Keratinocyte (primary cell): Measurements from ENCODE around the gene RAB11FIP4. TPM values are rescaled to one million over a fixed set of nuclear protein-coding genes. Genes with fewer than 3 reads are reported as not detected.

Experiments used
- DNase-seq: peaks from one replicate; pipeline ENCODE4 v3.0.0-alpha.2; 2011; ENCODE audit warnings: low read depth, missing footprints, low spot score
- FAIRE-seq: peaks from 2 replicates; lab custom pipeline; 2011; peaks lifted over from hg19 to GRCh38; lab: Jason Lieb, UNC
- H2AFZ ChIP-seq: 2 replicates; pipeline ENCODE4 v1.6.0; 2012; ENCODE audit warnings: low read length, control low read depth, inconsistent platforms; ENCODE audit not compliant: control insufficient read depth
- H3K27ac ChIP-seq: 2 replicates; pipeline ENCODE4 v1.5.1; 2011; ENCODE audit warnings: low read length; ENCODE audit not compliant: control insufficient read depth, insufficient read depth
- H3K27me3 ChIP-seq: 3 replicates; pipeline ENCODE4 v1.6.0; 2011; ENCODE audit warnings: low read length; ENCODE audit not compliant: control insufficient read depth, insufficient read depth; ENCODE audit errors: extremely low read depth
- H3K36me3 ChIP-seq, 2 experiments: 2 replicates in 1 of 2; 3 replicates in 1 of 2; pipeline ENCODE4 v1.5.1; 2011; ENCODE audit warnings: low read length in 2 of 2, mild to moderate bottlenecking in 1 of 2; ENCODE audit not compliant: control insufficient read depth in 2 of 2, insufficient read depth in 2 of 2; ENCODE audit errors: extremely low read depth in 1 of 2
- H3K4me1 ChIP-seq: 3 replicates; pipeline ENCODE4 v1.5.1; 2011; ENCODE audit warnings: low read length; ENCODE audit not compliant: control insufficient read depth, insufficient read depth; ENCODE audit errors: extremely low read depth
- H3K4me2 ChIP-seq: 3 replicates; pipeline ENCODE4 v1.6.0; 2011; ENCODE audit warnings: low read depth, low read length; ENCODE audit not compliant: control insufficient read depth, insufficient read depth; ENCODE audit errors: extremely low read depth
- H3K4me3 ChIP-seq, 3 experiments: fragments of 200-600 bp in 1 of 3; sonication (generic) in 1 of 3; 2 replicates in 2 of 3; 3 replicates in 1 of 3; pipeline ENCODE4 v1.5.1; 2011 to 2016; ENCODE audit warnings: low read length in 3 of 3, mild to moderate bottlenecking in 3 of 3, control low read depth in 2 of 3, inconsistent platforms in 1 of 3, low read depth in 1 of 3, mixed read lengths in 1 of 3, mixed run types in 1 of 3, moderate library complexity in 1 of 3; ENCODE audit not compliant: control insufficient read depth in 2 of 3, insufficient read depth in 2 of 3; ENCODE audit errors: extremely low read depth in 1 of 3
- H3K79me2 ChIP-seq: 2 replicates; pipeline ENCODE4 v1.6.0; 2012; ENCODE audit warnings: low read length; ENCODE audit not compliant: control insufficient read depth, insufficient read depth
- H3K9ac ChIP-seq: 3 replicates; pipeline ENCODE4 v1.6.0; 2011; ENCODE audit warnings: low read length; ENCODE audit not compliant: control insufficient read depth, insufficient read depth; ENCODE audit errors: extremely low read depth
- H3K9me1 ChIP-seq: 3 replicates; pipeline ENCODE4 v1.6.0; 2011; ENCODE audit warnings: low read length; ENCODE audit not compliant: control insufficient read depth, insufficient read depth; ENCODE audit errors: extremely low read depth
- H3K9me3 ChIP-seq: 2 replicates; pipeline ENCODE4 v1.5.1; 2012; ENCODE audit warnings: low read depth, low read length; ENCODE audit not compliant: control insufficient read depth
- H4K20me1 ChIP-seq: 3 replicates; pipeline ENCODE4 v1.6.0; 2011; ENCODE audit warnings: low read length; ENCODE audit not compliant: control insufficient read depth, insufficient read depth; ENCODE audit errors: extremely low read depth
- CTCF ChIP-seq, 3 experiments: IDR thresholded peaks in 1 of 3; conservative IDR thresholded peaks in 1 of 3; optimal IDR thresholded peaks in 1 of 3; 2 replicates in 2 of 3; 3 replicates in 1 of 3; pipeline versions ENCODE3 to v1.5.1; 2011; ENCODE audit warnings: low read length in 3 of 3, mild to moderate bottlenecking in 3 of 3, moderate library complexity in 2 of 3, control low read depth in 1 of 3, inconsistent platforms in 1 of 3; ENCODE audit not compliant: insufficient read depth in 2 of 3; ENCODE audit errors: extremely low read depth in 1 of 3
- EZH2 ChIP-seq: IDR thresholded peaks from one replicate; pipeline ENCODE4 v1.6.1; 2012; ENCODE audit warnings: inconsistent platforms, mild to moderate bottlenecking, low read length, moderate library complexity
- dilution Hi-C: fragments of 300-500 bp; cut with MboI; formaldehyde crosslinking; loops from one replicate; pipeline ENCODE4 v1.7.0; 2020; ENCODE audit warnings: low sequenced_read_pairs; ENCODE audit not compliant: extremely low pct_ligation_motif_present
- polyA plus RNA-seq, 5 experiments: library from polyadenylated mRNA; depleted of rRNA in 3 of 5; stranded (reverse) in 3 of 5; stranded (forward) in 1 of 5; unstranded in 1 of 5; fragments of >200 nt; gene quantifications; 1 replicate in 1 of 5; 2 replicates in 3 of 5; 3 replicates in 1 of 5; pipeline versions ENCODE4 v1.2.1 to v1.2.3, GENCODE V29; 2011 to 2012; ENCODE audit warnings: missing spikeins in 2 of 5, low read depth in 1 of 5, low replicate concordance in 1 of 5

RAB11FIP4 gene
- polyA plus RNA-seq, 1 donor (not counting 4 experiments of a cell fraction or from before 2014, with no cell fraction given), result 9.1 TPM

GRCh38 chr17:31549121-31549524, 157.6 kb downstream of the RAB11FIP4 start:
- Histone ChIP-seq H3K9me3 (no peaks in the 10 kb centered on the region), H3K27ac (peak overlapping the region; percentile 42), H3K4me2 (peak overlapping the region; percentile 97), H3K4me1 (peaks cover 9% of the 10 kb centered on the region), H3K4me3 (peak overlapping the region; percentile 84 to 93 (median 92)), H2AFZ (peak overlapping the region; percentile 92), H4K20me1 (no peaks in the 10 kb centered on the region), H3K79me2 (no peaks in the 10 kb centered on the region), H3K9me1 (no peaks in the 10 kb centered on the region), H3K27me3 (no peaks in the 10 kb centered on the region), H3K36me3 (no peaks in the 10 kb centered on the region), H3K9ac (peak overlapping the region; percentile 77)
- no peak for TF ChIP-seq EZH2
- TF ChIP-seq CTCF (optimal IDR thresholded peaks at IDR 0.05 in 1 of 3, IDR thresholded peaks at IDR 0.05 in 1 of 3, conservative IDR thresholded peaks at IDR 0.05 in 1 of 3; ENCODE audit: extremely low read depth in 1 of 3, insufficient read depth in 2 of 3, low read length in 3 of 3), result no peak
- DNase-seq (no peak), FAIRE-seq (no peak)
- dilution Hi-C loops, result no loop called here

GRCh38 chr17:31549525-31550388, 158.3 kb downstream of the RAB11FIP4 start:
- Histone ChIP-seq H3K9me3 (no peaks in the 10 kb centered on the region), H3K36me3 (no peaks in the 10 kb centered on the region), H4K20me1 (no peaks in the 10 kb centered on the region), H3K9ac (peak overlapping the region; percentile 77), H3K9me1 (no peaks in the 10 kb centered on the region), H3K4me1 (peaks cover 9% of the 10 kb centered on the region), H3K4me2 (peak overlapping the region; percentile 97), H3K79me2 (no peaks in the 10 kb centered on the region), H3K27me3 (no peaks in the 10 kb centered on the region), H3K4me3 (peak overlapping the region; percentile 84 to 93 (median 92)), H2AFZ (peak overlapping the region; percentile 92), H3K27ac (peak overlapping the region; percentile 66)
- TF ChIP-seq EZH2, result no peak
- TF ChIP-seq CTCF (optimal IDR thresholded peaks at IDR 0.05 in 1 of 3, IDR thresholded peaks at IDR 0.05 in 1 of 3, conservative IDR thresholded peaks at IDR 0.05 in 1 of 3; ENCODE audit: extremely low read depth in 1 of 3, insufficient read depth in 2 of 3, low read length in 3 of 3), result no peak
- peak; percentile 72 for DNase-seq
- no peak for FAIRE-seq
- dilution Hi-C loops, result no loop called here
